Keratinocyte (primary cell): Measurements from ENCODE around the gene CCL25. TPM values are rescaled to one million over a fixed set of nuclear protein-coding genes. Genes with fewer than 3 reads are reported as not detected.

Experiments used
- DNase-seq: peaks from one replicate; pipeline ENCODE4 v3.0.0-alpha.2; 2011; ENCODE audit warnings: low read depth, missing footprints, low spot score
- FAIRE-seq: peaks from 2 replicates; lab custom pipeline; 2011; peaks lifted over from hg19 to GRCh38; lab: Jason Lieb, UNC
- H2AFZ ChIP-seq: 2 replicates; pipeline ENCODE4 v1.6.0; 2012; ENCODE audit warnings: low read length, control low read depth, inconsistent platforms; ENCODE audit not compliant: control insufficient read depth
- H3K27ac ChIP-seq: 2 replicates; pipeline ENCODE4 v1.5.1; 2011; ENCODE audit warnings: low read length; ENCODE audit not compliant: control insufficient read depth, insufficient read depth
- H3K27me3 ChIP-seq: 3 replicates; pipeline ENCODE4 v1.6.0; 2011; ENCODE audit warnings: low read length; ENCODE audit not compliant: control insufficient read depth, insufficient read depth; ENCODE audit errors: extremely low read depth
- H3K36me3 ChIP-seq, 2 experiments: 2 replicates in 1 of 2; 3 replicates in 1 of 2; pipeline ENCODE4 v1.5.1; 2011; ENCODE audit warnings: low read length in 2 of 2, mild to moderate bottlenecking in 1 of 2; ENCODE audit not compliant: control insufficient read depth in 2 of 2, insufficient read depth in 2 of 2; ENCODE audit errors: extremely low read depth in 1 of 2
- H3K4me1 ChIP-seq: 3 replicates; pipeline ENCODE4 v1.5.1; 2011; ENCODE audit warnings: low read length; ENCODE audit not compliant: control insufficient read depth, insufficient read depth; ENCODE audit errors: extremely low read depth
- H3K4me2 ChIP-seq: 3 replicates; pipeline ENCODE4 v1.6.0; 2011; ENCODE audit warnings: low read depth, low read length; ENCODE audit not compliant: control insufficient read depth, insufficient read depth; ENCODE audit errors: extremely low read depth
- H3K4me3 ChIP-seq, 3 experiments: fragments of 200-600 bp in 1 of 3; sonication (generic) in 1 of 3; 2 replicates in 2 of 3; 3 replicates in 1 of 3; pipeline ENCODE4 v1.5.1; 2011 to 2016; ENCODE audit warnings: low read length in 3 of 3, mild to moderate bottlenecking in 3 of 3, control low read depth in 2 of 3, inconsistent platforms in 1 of 3, low read depth in 1 of 3, mixed read lengths in 1 of 3, mixed run types in 1 of 3, moderate library complexity in 1 of 3; ENCODE audit not compliant: control insufficient read depth in 2 of 3, insufficient read depth in 2 of 3; ENCODE audit errors: extremely low read depth in 1 of 3
- H3K79me2 ChIP-seq: 2 replicates; pipeline ENCODE4 v1.6.0; 2012; ENCODE audit warnings: low read length; ENCODE audit not compliant: control insufficient read depth, insufficient read depth
- H3K9ac ChIP-seq: 3 replicates; pipeline ENCODE4 v1.6.0; 2011; ENCODE audit warnings: low read length; ENCODE audit not compliant: control insufficient read depth, insufficient read depth; ENCODE audit errors: extremely low read depth
- H3K9me1 ChIP-seq: 3 replicates; pipeline ENCODE4 v1.6.0; 2011; ENCODE audit warnings: low read length; ENCODE audit not compliant: control insufficient read depth, insufficient read depth; ENCODE audit errors: extremely low read depth
- H3K9me3 ChIP-seq: 2 replicates; pipeline ENCODE4 v1.5.1; 2012; ENCODE audit warnings: low read depth, low read length; ENCODE audit not compliant: control insufficient read depth
- H4K20me1 ChIP-seq: 3 replicates; pipeline ENCODE4 v1.6.0; 2011; ENCODE audit warnings: low read length; ENCODE audit not compliant: control insufficient read depth, insufficient read depth; ENCODE audit errors: extremely low read depth
- CTCF ChIP-seq, 3 experiments: IDR thresholded peaks in 1 of 3; conservative IDR thresholded peaks in 1 of 3; optimal IDR thresholded peaks in 1 of 3; 2 replicates in 2 of 3; 3 replicates in 1 of 3; pipeline versions ENCODE3 to v1.5.1; 2011; ENCODE audit warnings: low read length in 3 of 3, mild to moderate bottlenecking in 3 of 3, moderate library complexity in 2 of 3, control low read depth in 1 of 3, inconsistent platforms in 1 of 3; ENCODE audit not compliant: insufficient read depth in 2 of 3; ENCODE audit errors: extremely low read depth in 1 of 3
- EZH2 ChIP-seq: IDR thresholded peaks from one replicate; pipeline ENCODE4 v1.6.1; 2012; ENCODE audit warnings: inconsistent platforms, mild to moderate bottlenecking, low read length, moderate library complexity
- dilution Hi-C: fragments of 300-500 bp; cut with MboI; formaldehyde crosslinking; loops from one replicate; pipeline ENCODE4 v1.7.0; 2020; ENCODE audit warnings: low sequenced_read_pairs; ENCODE audit not compliant: extremely low pct_ligation_motif_present
- polyA plus RNA-seq, 5 experiments: library from polyadenylated mRNA; depleted of rRNA in 3 of 5; stranded (reverse) in 3 of 5; stranded (forward) in 1 of 5; unstranded in 1 of 5; fragments of >200 nt; gene quantifications; 1 replicate in 1 of 5; 2 replicates in 3 of 5; 3 replicates in 1 of 5; pipeline versions ENCODE4 v1.2.1 to v1.2.3, GENCODE V29; 2011 to 2012; ENCODE audit warnings: missing spikeins in 2 of 5, low read depth in 1 of 5, low replicate concordance in 1 of 5

CCL25 gene
- polyA plus RNA-seq, 1 donor (not counting 4 experiments of a cell fraction or from before 2014, with no cell fraction given): not detected

- H4K20me1 ChIP-seq: no peaks in the 10 kb centered on the region
- no peaks in the 10 kb centered on the region for H3K9me3 ChIP-seq
- no peak overlapping the region for H3K27ac ChIP-seq
- H3K36me3 ChIP-seq: no peaks in the 10 kb centered on the region
- DNase-seq (no peak), FAIRE-seq (no peak)
- dilution Hi-C loops: no loop called here
- H3K9me1 ChIP-seq: no peaks in the 10 kb centered on the region
- no peak overlapping the region for H3K4me2 ChIP-seq
- H3K27me3 ChIP-seq: no peaks in the 10 kb centered on the region
- no peaks in the 10 kb centered on the region for H3K79me2 ChIP-seq
- no peak overlapping the region for H3K9ac ChIP-seq
- no peaks in the 10 kb centered on the region for H3K4me1 ChIP-seq
- no peak for TF ChIP-seq CTCF (optimal IDR thresholded peaks at IDR 0.05 in 1 of 3, IDR thresholded peaks at IDR 0.05 in 1 of 3, conservative IDR thresholded peaks at IDR 0.05 in 1 of 3; ENCODE audit: extremely low read depth in 1 of 3, insufficient read depth in 2 of 3, low read length in 3 of 3)
- TF ChIP-seq EZH2: no peak
- no peak overlapping the region for H2AFZ ChIP-seq
- H3K4me3 ChIP-seq: no peak overlapping the region
These were observed 11.0 kb upstream of the CCL25 start for GRCh38 chr19:8041531-8041931.

- Histone ChIP-seq H3K9me3 (no peaks in the 10 kb centered on the region), H3K9me1 (no peaks in the 10 kb centered on the region), H3K4me3 (no peak overlapping the region), H3K9ac (no peak overlapping the region), H3K36me3 (no peaks in the 10 kb centered on the region), H3K27me3 (no peaks in the 10 kb centered on the region), H2AFZ (no peak overlapping the region), H3K4me2 (no peak overlapping the region), H4K20me1 (no peaks in the 10 kb centered on the region), H3K79me2 (no peaks in the 10 kb centered on the region), H3K4me1 (no peaks in the 10 kb centered on the region), H3K27ac (no peak overlapping the region)
- dilution Hi-C loops: no loop called here
- TF ChIP-seq EZH2 (no peak), CTCF (optimal IDR thresholded peaks at IDR 0.05 in 1 of 3, IDR thresholded peaks at IDR 0.05 in 1 of 3, conservative IDR thresholded peaks at IDR 0.05 in 1 of 3; ENCODE audit: extremely low read depth in 1 of 3, insufficient read depth in 2 of 3, low read length in 3 of 3) (no peak)
- DNase-seq (no peak), FAIRE-seq (no peak)
These were observed 9.7 kb upstream of the CCL25 start for GRCh38 chr19:8042900-8043299.
